GM10266 (cell line): Measurements from ENCODE around the gene RBM20.

Experiments used
- DNase-seq: peaks from one replicate; pipeline ENCODE4 v3.0.0; 2012; ENCODE audit errors: extremely low spot score
- TF ChIP-seq, protein P1 (sequence below): IDR thresholded peaks from 2 replicates; pipeline ENCODE4 v1.5.1; 2012; ENCODE audit warnings: mild to moderate bottlenecking, low read depth; ENCODE audit not compliant: control insufficient read depth, insufficient read depth; ENCODE audit errors: missing control alignments

Gene RBM20

DNA sequence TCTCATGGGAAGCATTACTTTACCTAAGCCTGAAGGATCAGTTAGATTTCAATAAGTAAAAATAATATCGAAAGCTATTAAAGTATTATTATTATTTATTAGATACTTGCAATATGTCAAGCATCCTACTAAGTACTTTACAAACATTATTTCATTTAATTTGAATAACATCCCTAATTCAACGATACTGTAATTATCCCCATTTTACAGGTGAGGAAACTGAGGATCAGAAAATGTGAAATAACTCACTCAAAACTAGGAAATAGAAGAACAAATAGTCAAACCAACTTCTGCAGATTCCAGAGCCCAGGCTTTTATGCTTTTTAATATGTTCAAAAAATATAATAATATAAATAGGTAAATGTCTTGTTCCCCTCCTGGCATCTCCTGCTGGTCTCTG lies 217.3 kb downstream of the RBM20 start:
- no peak for DNase-seq
- TF ChIP-seq, protein P1, sequence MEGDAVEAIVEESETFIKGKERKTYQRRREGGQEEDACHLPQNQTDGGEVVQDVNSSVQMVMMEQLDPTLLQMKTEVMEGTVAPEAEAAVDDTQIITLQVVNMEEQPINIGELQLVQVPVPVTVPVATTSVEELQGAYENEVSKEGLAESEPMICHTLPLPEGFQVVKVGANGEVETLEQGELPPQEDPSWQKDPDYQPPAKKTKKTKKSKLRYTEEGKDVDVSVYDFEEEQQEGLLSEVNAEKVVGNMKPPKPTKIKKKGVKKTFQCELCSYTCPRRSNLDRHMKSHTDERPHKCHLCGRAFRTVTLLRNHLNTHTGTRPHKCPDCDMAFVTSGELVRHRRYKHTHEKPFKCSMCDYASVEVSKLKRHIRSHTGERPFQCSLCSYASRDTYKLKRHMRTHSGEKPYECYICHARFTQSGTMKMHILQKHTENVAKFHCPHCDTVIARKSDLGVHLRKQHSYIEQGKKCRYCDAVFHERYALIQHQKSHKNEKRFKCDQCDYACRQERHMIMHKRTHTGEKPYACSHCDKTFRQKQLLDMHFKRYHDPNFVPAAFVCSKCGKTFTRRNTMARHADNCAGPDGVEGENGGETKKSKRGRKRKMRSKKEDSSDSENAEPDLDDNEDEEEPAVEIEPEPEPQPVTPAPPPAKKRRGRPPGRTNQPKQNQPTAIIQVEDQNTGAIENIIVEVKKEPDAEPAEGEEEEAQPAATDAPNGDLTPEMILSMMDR: no peak

DNA sequence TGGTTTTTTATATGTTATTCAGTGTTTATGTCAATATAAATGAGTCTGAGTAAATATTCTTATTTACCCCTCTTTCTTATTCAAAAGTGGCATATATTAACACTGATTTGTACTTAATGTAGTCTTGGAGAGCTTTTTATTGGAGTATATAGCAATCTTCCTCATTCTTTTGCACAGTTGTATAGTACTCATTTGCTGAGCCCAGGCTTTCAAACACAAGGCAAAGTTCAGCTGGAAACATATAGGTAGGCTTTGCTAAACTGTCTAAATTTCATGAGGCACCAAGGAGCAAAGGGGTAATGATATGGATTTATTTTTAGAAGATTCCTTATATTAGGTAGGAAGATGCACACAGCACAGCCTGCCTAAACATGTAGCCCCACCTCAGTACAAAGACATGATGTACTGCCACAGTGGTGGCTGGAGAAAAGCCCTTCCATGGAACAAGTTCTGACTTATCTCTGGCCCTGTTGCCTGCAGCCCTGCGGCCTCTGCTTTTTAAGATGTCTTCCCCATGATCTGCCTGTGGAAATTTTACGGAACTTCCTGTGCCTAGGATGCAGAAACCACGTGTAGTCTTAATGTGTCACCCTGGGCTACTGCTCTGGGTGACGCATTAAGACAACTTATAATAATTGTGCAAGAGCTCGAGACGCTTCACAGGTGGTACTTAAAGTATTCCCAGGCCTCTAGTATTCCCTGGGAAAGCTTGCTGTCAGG lies 218.0 kb downstream of the RBM20 start:
- TF ChIP-seq, protein P1: no peak
- no peak for DNase-seq

DNA sequence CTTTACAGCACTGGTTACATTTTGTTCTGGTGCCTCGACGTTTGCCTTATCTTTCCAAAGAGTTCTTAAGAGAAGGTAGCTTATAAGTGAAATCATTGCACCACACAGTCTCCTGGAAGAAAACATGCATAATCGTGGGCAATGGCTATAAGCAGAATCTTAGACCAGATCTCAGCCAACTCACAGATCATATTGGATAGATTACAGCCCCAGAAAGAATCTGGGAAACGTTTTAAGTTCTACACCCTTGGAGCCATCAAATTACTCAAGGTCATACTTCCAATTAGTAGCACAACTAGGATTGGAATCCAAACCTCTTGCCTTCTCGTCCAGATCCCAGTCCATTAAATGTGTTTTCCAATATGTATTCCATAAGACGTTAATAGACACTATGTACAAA lies 218.8 kb downstream of the RBM20 start:
- DNase-seq: no peak
- TF ChIP-seq, protein P1: no peak

DNA sequence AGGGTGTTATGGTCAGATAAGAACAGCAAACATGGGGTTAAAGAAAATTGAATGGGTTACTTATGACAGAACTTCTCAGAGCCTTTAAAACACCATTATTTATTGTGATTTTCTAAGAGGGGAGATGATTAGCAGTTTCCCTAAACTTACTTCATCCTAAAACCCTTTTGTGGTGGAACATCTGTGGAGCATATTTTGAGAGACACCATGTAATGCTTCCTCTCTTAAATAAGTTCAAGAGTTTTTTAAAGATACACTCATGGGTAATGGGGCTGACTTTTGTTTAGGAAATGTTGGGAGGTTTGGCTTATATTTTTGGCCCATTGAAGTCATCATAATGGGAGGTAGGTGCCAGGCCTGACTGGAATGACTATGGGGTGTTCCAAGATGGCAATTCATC lies 219.2 kb downstream of the RBM20 start:
- TF ChIP-seq, protein P1: no peak
- DNase-seq: no peak

DNA sequence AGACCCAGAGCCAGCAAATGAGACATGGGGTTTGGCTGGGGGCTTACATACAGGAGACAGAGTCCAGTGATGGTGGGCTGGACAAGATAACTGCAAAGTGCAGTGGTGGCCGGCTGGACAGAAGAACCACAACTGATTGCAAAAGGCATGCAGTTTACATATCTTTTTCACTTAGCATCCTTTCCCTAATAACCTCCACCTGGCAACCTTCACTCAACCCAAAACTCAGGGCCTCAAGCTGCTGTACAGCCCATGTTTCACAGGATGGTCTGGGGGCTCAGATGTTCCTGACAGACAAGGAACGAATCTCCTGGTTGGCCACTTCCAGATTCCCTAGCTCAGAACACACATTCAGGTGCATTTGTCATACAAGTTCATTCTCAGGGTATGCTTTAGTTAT lies 219.8 kb downstream of the RBM20 start:
- no peak for DNase-seq
- TF ChIP-seq, protein P1: no peak

DNA sequence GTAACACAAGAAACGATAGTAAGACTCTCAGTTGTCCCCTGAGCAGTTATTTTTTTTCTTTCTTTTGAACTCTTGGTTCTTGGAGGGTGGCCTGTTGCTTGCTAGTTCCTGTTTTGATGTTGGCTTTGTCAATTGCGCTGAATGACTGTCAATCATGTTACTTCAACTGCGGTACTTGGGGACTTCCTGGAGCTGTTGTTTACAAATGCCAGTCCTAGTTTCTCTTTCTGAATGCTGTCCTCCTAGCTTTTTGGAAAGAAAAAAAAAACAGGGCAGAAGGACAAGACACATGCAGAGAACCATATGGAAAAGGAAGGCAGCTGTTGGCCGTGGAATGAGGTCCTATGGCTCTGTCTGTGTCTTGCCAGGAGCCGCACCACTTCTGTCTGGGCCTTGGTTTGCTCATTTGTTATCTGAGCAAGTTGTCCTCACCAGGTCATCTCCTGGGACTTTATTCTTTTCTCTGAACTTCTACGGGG lies 220.6 kb downstream of the RBM20 start:
- DNase-seq: peak; percentile 48
- TF ChIP-seq, protein P1: no peak

DNA sequence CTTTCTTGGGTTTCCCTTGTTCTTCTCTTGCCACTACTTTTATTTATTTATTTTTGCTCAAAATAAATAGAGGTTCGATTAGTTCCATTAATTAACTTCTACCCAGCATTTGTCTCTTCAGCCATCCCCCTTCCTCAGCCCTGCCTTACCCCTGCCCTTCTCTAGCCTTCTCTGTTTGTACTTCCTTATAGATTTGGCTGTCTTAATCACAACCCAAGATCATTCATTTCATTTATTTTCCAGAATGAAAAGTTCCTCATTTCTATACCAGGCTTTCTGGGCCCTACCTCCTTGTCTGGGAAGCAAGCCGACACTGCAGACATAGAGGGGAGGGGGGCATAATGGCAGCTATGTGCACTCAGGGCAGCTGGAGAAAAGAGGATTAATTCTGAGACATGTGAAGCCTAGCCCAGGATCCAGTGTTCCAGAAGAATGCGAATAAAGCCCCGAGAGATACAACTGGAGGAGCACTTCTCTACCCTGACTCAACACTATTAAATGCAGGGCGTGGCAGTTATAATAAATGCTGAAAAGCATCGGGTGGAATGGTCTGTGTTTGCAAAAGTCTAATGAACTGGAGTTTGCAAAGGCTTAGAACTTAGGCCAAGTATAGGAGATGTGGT lies 221.2 kb downstream of the RBM20 start:
- TF ChIP-seq, protein P1: no peak
- DNase-seq: no peak
